ENCODE measurements around the gene EVPLL.
A peak's percentile ranks its signal among the peaks of the same experiment; 100 is the strongest.
"Not testable (repeated sequence)": the region's sequence is repeated elsewhere in the genome, so short reads cannot be mapped to it uniquely, and the experiment has no call there.

Gene EVPLL

GRCh38 chr17:18381953-18382245, 4.3 kb downstream of the EVPLL start:
- Mint-ChIP-seq H3K27me3 (ENCODE audit: low read depth) (peaks cover 3% of the 10 kb centered on the region), H3K9me3 (no peaks in the 10 kb centered on the region), H3K4me1 (no peaks in the 10 kb centered on the region), H3K36me3 (ENCODE audit: low read depth) (no peaks in the 10 kb centered on the region), H3K27ac (no peak overlapping the region), H3K4me3 (no peak overlapping the region)
- no peak for TF ChIP-seq CTCF (IDR thresholded peaks at IDR 0.05; ENCODE audit: unreplicated experiment in 3 of 3)

- no peaks in the 10 kb centered on the region for H3K36me3 Mint-ChIP-seq (ENCODE audit: low read depth)
- H3K9me3 Mint-ChIP-seq = no peaks in the 10 kb centered on the region
- H3K4me3 Mint-ChIP-seq = no peak overlapping the region
- H3K27ac Mint-ChIP-seq = no peak overlapping the region
- H3K4me1 Mint-ChIP-seq = no peaks in the 10 kb centered on the region
- H3K27me3 Mint-ChIP-seq (ENCODE audit: low read depth) = peaks cover 3% of the 10 kb centered on the region
- TF ChIP-seq CTCF (IDR thresholded peaks at IDR 0.05; ENCODE audit: unreplicated experiment in 3 of 3) = no peak
These were observed 5.0 kb downstream of the EVPLL start for GRCh38 chr17:18382441-18383078.

GRCh38 chr17:18383079-18383481, 5.5 kb downstream of the EVPLL start:
- not testable (repeated sequence) for H3K27me3 Mint-ChIP-seq (ENCODE audit: low read depth); H3K36me3 Mint-ChIP-seq (ENCODE audit: low read depth)

GRCh38 chr17:18384271-18384670, 6.7 kb downstream of the EVPLL start:
- H3K9me3 Mint-ChIP-seq; H3K27ac Mint-ChIP-seq; H3K4me3 Mint-ChIP-seq; H3K4me1 Mint-ChIP-seq; H3K27me3 Mint-ChIP-seq (ENCODE audit: low read depth); H3K36me3 Mint-ChIP-seq (ENCODE audit: low read depth): not testable (repeated sequence)

More at GRCh38 chr17:18383079-18383481, 5.5 kb downstream of the EVPLL start:
- not testable (repeated sequence) for H3K4me1 Mint-ChIP-seq, H3K9me3 Mint-ChIP-seq, H3K4me3 Mint-ChIP-seq, H3K27ac Mint-ChIP-seq

- not testable (repeated sequence) for H3K27me3 Mint-ChIP-seq (ENCODE audit: low read depth); H3K27ac Mint-ChIP-seq; H3K4me3 Mint-ChIP-seq; H3K36me3 Mint-ChIP-seq (ENCODE audit: low read depth); H3K9me3 Mint-ChIP-seq; H3K4me1 Mint-ChIP-seq
These were observed 10.0 kb downstream of the EVPLL start for GRCh38 chr17:18387583-18387982.

- H3K4me3 Mint-ChIP-seq; H3K4me1 Mint-ChIP-seq; H3K27me3 Mint-ChIP-seq (ENCODE audit: low read depth); H3K27ac Mint-ChIP-seq; H3K36me3 Mint-ChIP-seq (ENCODE audit: low read depth); H3K9me3 Mint-ChIP-seq: not testable (repeated sequence)
These were observed 10.7 kb downstream of the EVPLL start for GRCh38 chr17:18388266-18388665.

- not testable (repeated sequence) for H3K27ac Mint-ChIP-seq; H3K27me3 Mint-ChIP-seq (ENCODE audit: low read depth); H3K9me3 Mint-ChIP-seq; H3K4me1 Mint-ChIP-seq; H3K4me3 Mint-ChIP-seq; H3K36me3 Mint-ChIP-seq (ENCODE audit: low read depth)
These were observed 11.2 kb downstream of the EVPLL start for GRCh38 chr17:18388728-18389127.

- H3K27ac Mint-ChIP-seq; H3K4me3 Mint-ChIP-seq; H3K36me3 Mint-ChIP-seq (ENCODE audit: low read depth); H3K4me1 Mint-ChIP-seq; H3K9me3 Mint-ChIP-seq; H3K27me3 Mint-ChIP-seq (ENCODE audit: low read depth): not testable (repeated sequence)
These were observed 24.5 kb downstream of the EVPLL start for GRCh38 chr17:18401872-18402590.

GRCh38 chr17:18403166-18403565, 25.6 kb downstream of the EVPLL start:
- H3K4me3 Mint-ChIP-seq; H3K27ac Mint-ChIP-seq; H3K36me3 Mint-ChIP-seq (ENCODE audit: low read depth); H3K27me3 Mint-ChIP-seq (ENCODE audit: low read depth); H3K4me1 Mint-ChIP-seq; H3K9me3 Mint-ChIP-seq: not testable (repeated sequence)

- not testable (repeated sequence) for H3K27me3 Mint-ChIP-seq (ENCODE audit: low read depth); H3K36me3 Mint-ChIP-seq (ENCODE audit: low read depth); H3K27ac Mint-ChIP-seq; H3K9me3 Mint-ChIP-seq; H3K4me3 Mint-ChIP-seq; H3K4me1 Mint-ChIP-seq
These were observed 26.0 kb downstream of the EVPLL start for GRCh38 chr17:18403604-18404003.

GRCh38 chr17:18408906-18409305, 31.3 kb downstream of the EVPLL start:
- Mint-ChIP-seq H3K4me3 (peak overlapping the region; percentile 69 to 79 (median 79)), H3K4me1 (peaks cover 15% of the 10 kb centered on the region), H3K27ac (peak overlapping the region; percentile 57 to 77 (median 65))
- H3K27me3 Mint-ChIP-seq (ENCODE audit: low read depth); H3K36me3 Mint-ChIP-seq (ENCODE audit: low read depth); H3K9me3 Mint-ChIP-seq: not testable (repeated sequence)

GRCh38 chr17:18409321-18409720, 31.7 kb downstream of the EVPLL start:
- H3K27ac Mint-ChIP-seq = peak overlapping the region; percentile 57 to 77 (median 65)
- not testable (repeated sequence) for H3K36me3 Mint-ChIP-seq (ENCODE audit: low read depth)

GRCh38 chr17:18410736-18411135, 33.2 kb downstream of the EVPLL start:
- peaks cover 15% of the 10 kb centered on the region for H3K4me1 Mint-ChIP-seq
- not testable (repeated sequence) for H3K27me3 Mint-ChIP-seq (ENCODE audit: low read depth)

More at GRCh38 chr17:18409321-18409720, 31.7 kb downstream of the EVPLL start:
- Mint-ChIP-seq H3K4me1 (peaks cover 15% of the 10 kb centered on the region), H3K4me3 (peak overlapping the region; percentile 69 to 79 (median 79))
- not testable (repeated sequence) for H3K27me3 Mint-ChIP-seq (ENCODE audit: low read depth); H3K9me3 Mint-ChIP-seq

More at GRCh38 chr17:18410736-18411135, 33.2 kb downstream of the EVPLL start:
- not testable (repeated sequence) for H3K9me3 Mint-ChIP-seq; H3K36me3 Mint-ChIP-seq (ENCODE audit: low read depth)
- Mint-ChIP-seq H3K4me3 (peak overlapping the region; percentile 93 to 98 (median 95)), H3K27ac (peak overlapping the region; percentile 100)

Measured in nephron (organoid).